T-helper 2 cell treated with Interferon-gamma antibody and Interleukin-4, amounts not matched to agents 100 ng/mL and 5 ng/mL, for 36 hours (primary cell): ENCODE measurements around the gene ZNF587B. TPM values are rescaled to one million over a fixed set of nuclear protein-coding genes. Genes with fewer than 3 reads are reported as not detected.
"Not testable (repeated sequence)": the region's sequence is repeated elsewhere in the genome, so short reads cannot be mapped to it uniquely, and the experiment has no call there.

Experiments used
- intact Hi-C: fragments of 100-400 bp; cut with micrococcal nuclease; formaldehyde crosslinking; loops from one replicate; pipeline ENCODE4 v1.15.1; 2023
- total RNA-seq: library from RNA; stranded (reverse); gene quantifications from 2 replicates; pipeline ENCODE4 v1.2.3, GENCODE V29; 2022

Gene ZNF587B
- total RNA-seq, 1 donor from 2014 or later: 20.5 TPM

DNA sequence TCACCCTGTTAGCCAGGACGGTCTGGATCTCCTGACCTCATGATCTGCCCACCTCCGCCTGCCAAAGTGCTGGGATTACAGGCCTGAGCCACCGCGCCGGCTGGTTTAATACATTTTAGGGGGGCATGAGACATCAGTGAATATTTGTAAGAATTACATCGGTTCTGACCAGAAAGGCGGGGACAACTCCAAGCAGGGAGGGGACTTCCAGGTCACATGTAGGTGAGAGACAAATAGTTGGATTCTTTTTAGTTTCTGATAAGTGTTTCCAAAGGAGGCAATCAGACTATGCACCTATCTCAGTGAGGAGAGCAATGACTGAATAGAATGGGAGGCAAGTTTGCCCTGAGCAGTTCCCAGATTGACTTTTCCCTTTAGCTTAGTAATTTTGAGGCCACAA, 11.7 kb upstream of the ZNF587B start:
- intact Hi-C loops: no loop called here

DNA sequence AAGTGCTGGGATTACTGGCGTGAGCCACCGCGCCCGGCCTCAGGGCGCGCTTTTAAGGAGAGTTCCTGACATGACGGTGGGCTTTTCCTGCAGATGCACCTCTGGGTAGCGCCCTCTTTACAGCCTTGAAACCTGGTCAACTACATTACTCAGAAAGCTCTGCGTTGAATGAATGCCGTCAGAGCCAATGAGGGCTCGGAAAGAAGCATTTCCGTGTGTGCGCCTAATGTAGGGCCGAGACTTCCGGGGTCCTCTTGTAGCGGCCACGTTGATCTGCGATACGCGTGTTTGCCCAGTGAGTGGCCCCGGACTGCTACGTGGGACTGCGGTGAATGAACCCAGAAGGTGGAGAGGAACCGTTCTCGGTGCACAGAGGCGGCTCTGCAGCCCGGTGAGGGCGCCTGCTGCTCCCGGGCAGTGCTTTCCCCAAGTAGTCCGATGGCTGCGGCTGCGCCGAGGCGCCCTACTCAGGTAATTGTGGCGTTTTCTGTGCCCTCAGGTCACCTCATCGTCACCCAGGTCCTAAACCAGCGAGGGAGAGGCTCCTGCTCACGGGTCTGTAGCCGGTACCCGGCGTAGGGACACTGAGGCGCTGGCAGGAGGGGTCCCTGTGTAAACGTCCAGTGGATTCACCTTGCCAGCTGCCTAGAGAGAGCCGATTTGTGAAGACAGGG, 10.5 kb upstream of the ZNF587B start:
- intact Hi-C loops: loop anchor here (1.0 kb wide), 2 partner anchors 97 to 456 kb away; partner anchors contain the start of genes TRAPPC2B, ZNF417 and ZNF547

DNA sequence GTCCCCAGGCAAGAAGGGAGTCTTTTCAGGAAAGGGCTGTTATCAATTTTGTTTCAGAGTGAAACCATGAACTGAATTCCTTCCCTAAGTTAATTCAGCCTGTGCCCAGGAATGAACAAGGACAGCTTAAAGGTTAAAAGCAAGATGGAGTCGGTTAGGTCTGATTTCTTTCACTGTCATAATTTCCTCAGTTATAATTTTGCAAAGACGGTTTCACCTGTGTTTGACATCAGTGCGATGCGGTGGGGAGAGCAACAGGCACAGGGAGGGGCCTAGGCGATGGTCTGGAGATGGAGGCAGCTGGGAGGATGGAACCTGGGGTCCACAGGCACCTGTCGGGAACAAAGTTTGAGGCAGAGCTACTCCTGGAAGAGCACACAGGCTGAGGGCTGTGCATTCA, 9.5 kb upstream of the ZNF587B start:
- intact Hi-C loops: no loop called here

DNA sequence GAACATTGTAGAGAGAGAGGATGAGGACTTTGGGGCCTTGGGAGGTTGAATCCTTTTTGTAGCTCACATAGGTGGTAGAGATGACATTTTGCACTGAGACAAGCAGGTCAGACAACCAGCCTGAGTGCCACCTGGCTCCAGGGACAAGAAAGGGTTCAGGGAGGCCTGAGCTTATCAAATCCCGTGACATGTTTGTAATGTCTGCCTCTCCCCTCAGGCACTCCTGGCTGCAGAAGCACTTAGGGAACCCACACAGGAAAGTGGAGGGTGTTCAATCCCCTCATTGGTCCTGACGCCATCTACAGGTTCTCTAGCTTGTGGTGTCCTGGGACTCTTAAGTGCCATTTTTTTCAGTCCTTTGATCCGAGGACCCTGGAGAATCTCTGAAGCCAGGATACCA, 9.0 kb upstream of the ZNF587B start:
- intact Hi-C loops: not testable (repeated sequence)

DNA sequence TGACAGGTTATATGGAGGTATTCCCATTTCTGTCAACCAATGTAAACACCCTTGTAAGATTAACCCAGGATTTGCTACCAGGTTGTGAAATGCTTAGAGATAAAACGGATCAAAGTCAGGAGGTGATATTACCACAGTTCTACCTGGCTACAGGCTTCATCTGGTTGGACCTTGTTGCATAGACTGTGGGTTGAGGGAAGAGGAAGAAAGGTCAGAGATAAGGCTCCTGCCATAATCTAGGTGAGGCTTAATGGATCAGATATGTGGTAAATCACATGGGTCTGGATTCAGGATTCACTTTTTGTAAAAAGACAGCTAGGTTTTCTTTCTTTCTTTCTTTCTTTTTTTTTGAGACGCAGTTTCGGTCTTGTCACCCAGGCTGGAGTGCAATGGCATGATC, 8.6 kb upstream of the ZNF587B start:
- intact Hi-C loops: not testable (repeated sequence)

DNA sequence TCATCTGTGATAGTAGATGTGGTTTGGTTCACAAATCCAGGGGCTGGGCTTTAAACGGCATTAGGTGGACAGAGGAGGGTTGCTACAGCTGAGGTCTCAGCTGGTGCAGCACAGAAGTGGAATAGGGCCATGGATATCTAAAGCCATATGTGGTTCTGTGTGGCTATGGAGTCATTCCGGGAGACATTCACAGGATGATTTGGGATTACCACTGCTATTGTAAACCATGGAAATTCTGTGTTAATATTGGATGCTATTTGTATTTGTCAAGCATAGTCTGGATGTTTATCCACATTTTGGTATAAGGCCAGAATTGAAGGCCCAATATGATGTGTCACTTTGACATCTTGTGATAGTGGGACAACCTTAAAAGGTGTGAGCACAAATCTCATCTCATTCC, 6.9 kb upstream of the ZNF587B start:
- intact Hi-C loops: not testable (repeated sequence)

DNA sequence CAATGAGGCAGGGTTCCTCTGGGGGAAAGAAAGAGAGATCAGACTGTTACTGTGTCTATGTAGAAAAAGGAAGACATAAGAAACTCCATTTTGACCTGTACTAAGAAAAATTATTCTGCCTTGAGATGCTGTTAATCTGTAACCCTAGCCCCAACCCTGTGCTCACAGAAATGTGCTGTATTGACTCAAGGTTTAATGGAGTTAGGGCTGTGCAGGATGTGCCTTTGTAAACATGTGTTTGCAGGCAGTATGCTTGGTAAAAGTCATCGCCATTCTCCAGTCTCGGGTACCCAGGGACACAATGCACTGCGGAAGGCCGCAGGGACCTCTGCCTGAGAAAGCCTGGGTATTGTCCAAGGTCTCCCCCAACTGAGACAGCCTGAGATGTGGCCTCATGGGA, 6.5 kb upstream of the ZNF587B start:
- intact Hi-C loops: not testable (repeated sequence)

DNA sequence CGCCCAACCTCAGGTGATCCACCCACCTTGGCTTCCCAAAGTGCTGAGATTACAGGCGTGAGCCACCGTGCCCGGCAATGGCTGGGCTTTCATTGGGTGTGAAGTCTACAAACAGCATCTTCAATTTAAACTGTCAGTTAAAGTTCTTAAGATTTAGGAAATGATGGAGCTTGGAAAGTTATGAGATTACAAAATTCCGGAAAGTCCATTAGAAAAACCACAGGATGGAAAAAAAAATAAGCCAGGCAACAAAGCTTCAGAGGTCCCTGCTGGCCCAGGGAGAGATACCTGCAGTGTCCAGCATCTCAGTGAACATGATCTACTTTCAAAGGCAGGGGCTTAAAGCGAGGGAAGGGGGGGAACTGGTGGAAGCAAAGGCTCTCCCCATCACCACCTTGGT, 4.6 kb upstream of the ZNF587B start:
- intact Hi-C loops: no loop called here

DNA sequence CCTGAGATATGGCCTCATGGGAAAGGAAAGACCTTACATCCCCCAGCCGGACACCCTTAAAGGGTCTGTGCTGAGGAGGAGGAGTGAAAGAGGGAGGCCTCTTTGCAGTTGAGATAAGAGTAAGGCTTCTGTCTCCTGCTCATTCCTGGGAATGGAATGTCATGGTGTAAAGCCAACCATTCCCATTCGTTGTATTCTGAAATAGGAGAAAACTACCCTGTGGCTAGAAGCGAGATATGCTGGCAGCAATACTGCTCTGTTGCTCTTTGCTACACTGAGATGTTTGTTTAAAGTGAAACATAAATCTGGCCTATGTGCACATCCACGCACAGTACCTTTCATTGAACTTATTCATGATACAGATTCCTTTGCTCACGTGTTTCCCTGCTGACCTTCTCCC, 783 bp upstream of the ZNF587B start:
- intact Hi-C loops: no loop called here

DNA sequence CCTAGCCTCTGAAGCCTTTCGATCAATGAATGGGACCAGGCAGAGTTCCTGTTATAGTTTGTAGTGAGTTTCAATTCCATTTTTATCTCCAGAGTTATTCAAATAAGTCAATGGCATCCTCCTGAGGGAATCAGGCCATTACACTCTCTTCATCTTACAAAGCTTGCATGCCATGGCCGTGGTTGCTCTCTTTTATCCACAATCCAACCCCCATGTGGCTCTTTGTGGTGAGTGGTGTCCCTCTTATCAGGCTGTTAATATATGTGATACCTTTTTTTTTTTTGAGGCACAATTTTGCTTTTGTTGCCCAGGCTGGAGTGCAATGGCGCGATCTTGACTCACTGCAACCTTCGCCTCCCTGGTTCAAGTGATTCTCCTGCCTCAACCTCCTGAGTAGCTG, 6.9 kb downstream of the ZNF587B start:
- intact Hi-C loops: not testable (repeated sequence)

DNA sequence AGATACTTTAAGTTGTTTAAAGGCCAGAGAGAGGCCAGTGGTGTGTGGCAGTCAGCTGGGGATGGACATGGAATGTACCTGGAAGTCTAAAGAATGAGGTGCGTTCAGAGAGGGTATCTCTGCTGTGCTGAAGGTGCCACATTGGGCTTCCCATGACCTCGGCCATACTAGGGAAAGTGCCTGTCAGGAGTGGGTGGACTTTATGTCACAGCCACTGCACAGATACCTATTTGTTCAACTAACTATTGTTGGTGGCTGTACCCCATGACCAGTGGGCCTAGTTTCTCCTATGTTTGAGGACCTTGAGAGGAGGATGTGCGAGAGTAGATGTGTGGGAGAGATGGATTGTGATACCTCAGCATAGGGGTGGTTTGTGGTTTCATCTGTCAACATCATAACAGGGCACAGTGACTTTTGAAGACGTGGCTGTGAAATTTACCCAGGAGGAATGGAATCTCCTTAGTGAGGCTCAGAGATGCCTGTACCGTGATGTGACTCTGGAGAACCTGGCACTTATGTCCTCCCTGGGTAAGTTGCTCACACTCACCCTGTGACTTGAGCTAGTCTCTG, 8.6 kb downstream of the ZNF587B start:
- intact Hi-C loops: not testable (repeated sequence)

DNA sequence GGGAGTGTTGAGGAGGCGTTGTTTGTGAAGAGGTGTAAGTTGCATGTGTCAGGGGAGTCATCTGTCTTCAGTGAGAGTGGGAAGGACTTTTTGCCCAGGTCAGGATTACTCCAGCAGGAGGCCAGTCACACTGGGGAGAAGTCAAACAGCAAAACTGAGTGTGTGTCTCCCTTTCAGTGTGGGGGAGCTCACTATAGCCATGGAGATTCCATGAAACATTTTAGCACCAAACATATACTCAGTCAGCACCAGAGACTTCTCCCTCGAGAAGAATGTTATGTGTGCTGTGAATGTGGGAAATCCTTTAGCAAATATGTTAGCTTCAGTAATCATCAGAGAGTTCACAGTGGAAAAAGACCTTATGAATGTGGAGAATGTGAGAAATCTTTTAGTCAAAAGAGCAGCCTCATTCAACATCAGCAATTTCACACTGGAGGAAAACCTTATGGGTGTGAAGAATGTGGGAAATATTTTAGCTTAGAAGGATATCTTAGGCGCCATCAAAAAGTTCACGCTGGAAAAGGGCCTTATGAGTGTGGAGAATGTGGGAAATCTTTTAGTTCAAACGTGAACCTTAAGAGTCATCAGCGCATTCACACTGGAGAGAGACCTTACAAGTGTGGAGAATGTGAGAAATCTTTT, 11.1 kb downstream of the ZNF587B start:
- intact Hi-C loops: no loop called here

DNA sequence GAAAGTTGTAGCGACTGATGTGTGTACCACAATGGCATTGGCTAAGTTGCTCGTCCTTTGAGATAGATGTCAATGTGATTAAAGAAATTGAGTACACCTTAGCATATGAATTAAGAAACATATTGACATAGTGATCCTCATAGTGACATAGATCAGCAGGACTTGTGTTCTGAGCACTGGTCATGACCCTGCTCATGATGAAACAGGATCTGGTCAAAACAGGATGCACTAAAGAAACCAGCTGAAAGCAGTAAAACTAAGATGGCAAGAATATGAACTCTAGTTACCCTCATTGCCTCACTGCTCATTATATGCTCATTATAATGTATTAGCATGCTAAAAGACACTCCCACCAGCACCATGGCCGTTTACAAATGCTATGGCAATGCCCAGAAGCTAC, 17.1 kb downstream of the ZNF587B start:
- intact Hi-C loops: not testable (repeated sequence)

DNA sequence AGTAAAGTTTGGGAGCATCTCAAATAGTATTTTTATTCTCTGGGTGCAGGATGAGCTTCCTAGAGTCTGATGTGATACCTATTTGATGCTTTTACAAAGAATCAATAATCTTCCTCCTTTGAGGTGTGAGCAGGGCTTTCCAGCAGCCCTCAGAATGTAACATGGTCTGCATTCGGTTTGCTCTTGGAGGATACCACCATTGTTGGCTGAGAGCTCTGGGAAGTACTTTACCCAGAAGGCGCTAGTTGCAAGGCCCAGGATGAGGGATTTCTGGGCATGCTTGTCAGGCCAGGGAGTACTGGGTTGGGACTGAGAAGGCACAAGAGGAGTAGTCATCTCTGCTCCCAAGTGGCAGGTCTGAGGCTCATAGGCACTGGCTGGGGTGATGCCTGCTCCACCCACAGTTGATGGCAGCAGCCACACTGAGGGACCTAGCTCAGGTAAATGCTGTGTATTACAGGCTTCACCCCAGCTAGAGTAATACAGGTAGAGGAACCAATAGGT, 19.1 kb downstream of the ZNF587B start:
- intact Hi-C loops: loop anchor here (1.0 kb wide), 1 partner anchor 35 kb away; the partner anchor contains the start of gene ZNF552

DNA sequence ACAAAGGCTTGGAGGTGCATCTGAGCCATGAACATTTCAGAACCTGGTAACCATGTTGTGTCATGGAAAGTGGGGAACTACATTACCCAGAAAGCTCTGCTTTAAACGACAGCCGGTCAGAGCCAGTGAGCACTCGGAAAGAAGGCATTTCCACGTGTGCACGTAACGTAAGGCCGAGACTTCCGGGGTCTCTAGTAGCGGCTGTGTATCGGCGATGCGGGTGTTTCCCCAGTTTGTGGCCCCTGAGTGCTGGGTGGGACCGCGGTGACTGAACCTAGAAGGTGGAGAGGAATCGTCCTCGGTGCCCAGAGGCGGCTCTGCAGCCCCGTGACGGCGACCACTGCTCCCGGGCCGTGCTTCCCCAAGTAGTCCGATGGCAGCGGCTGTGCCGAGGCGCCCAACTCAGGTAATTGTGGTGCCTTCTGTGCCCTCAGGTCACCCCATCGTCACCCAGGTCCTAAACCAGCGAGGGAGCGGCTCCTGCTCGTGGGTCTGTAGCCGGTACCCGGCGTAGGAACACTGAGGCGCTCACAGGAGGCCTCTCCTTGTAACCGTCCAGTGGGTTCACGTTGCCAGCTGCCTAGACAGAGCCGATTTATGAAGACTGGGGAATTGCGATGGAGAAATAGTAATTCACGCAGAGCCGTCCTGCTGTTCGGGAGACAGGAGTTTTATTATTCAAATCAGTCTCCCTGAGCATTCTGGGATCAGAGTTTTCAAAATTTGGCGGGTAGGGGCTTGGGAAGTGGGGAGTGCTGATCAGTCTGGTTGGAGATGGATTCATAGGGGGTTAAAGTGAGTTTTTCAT, 19.8 kb downstream of the ZNF587B start, which contains the start of gene ZNF587:
ZNF587 (plus strand) TSS at position 194 of the 808 bp plus-strand sequence; CDS start at position 374, 180 bp downstream.
- intact Hi-C loops: loop anchor here (1.0 kb wide), 1 partner anchor 36 kb away; the partner anchor contains the start of gene ZNF552

DNA sequence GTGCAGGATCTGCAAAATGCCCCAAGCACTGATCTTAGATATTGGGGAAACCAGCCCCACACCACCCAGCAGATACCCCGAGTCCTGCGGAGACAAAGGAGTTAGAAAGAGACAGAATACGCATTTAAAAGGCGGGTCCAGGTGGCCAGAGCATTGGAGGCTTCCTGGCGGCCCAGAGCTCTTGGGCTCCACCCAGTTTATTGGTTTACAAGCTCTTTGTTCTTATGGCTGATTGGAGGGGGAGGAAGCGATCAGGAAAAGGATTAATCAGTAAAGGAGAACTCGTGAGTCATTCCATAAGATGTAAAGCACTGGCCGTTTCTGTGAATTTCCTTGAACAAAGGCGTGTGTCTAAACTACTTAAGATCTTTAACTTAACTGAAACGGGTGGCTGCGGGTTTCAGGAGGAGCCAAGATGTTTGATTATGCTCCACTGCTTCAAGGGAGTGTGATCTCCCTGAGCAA, 20.5 kb downstream of the ZNF587B start:
- intact Hi-C loops: no loop called here

DNA sequence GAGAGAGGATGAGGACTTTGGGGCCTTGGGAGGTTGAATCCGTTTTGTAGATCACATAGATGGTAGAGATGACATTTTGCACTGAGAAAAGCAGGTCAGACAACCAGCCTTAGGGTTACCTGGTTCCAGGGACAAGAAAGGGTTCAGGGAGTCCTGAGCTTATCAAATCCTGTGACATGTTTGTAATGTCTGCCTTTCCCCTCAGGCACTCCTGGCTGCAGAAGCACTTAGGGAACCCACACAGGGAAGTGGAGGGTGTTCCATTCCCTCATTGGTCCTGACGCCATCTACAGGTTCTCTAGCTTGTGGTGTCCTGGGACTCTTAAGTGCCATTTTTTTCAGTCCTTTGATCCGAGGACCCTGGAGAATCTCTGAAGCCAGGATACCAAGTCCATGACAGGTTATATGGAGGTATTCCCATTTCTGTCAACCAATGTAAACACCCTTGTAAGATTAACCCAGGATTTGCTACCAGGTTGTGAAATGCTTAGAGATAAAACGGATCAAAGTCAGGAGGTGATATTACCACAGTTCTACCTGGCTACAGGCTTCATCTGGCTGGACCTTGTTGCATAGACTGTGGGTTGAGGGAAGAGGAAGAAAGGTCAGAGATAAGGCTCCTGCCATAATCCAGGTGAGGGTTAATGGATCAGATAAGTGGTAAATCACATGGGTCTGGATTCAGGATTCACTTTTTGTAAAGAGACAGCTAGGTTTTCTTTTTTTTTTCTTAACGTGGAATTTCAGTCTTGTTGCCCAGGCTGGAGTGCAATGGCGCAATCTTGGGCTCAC, 21.9 kb downstream of the ZNF587B start:
- intact Hi-C loops: not testable (repeated sequence)

DNA sequence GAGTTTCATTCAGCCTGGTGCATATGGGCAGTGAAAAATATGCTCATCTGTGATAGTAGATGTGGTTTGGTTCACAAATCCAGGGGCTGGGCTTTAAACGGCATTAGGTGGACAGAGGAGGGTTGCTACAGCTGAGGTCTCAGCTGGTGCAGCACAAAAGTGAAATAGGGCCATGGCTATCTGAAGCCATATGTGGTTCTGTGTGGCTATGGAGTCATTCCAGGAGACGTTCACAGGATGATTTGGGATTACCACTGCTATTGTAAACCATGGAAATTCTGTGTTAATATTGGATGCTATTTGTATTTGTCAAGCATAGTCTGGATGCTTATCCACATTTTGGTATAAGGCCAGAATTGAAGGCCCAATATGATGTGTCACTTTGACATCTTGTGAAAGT, 24.0 kb downstream of the ZNF587B start:
- intact Hi-C loops: not testable (repeated sequence)

DNA sequence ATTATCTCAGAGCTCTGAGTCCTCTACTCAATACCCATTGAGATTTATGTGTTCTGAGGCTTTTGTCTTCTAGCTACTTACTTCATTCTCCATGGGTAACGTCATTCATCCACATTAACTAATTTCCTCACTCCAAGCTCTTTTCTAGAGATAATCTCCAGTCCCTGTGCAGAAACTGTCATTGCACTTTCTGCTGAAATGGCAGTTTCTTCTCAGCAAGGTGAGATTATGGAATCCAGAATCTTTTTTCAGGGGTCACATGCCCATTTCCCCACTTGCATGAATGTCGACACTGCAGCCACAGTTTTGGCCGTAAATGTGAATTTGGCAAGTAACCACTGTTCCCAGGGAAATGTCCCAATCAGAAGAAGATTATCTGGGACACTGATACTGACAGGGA, 32.3 kb downstream of the ZNF587B start:
- intact Hi-C loops: not testable (repeated sequence)

DNA sequence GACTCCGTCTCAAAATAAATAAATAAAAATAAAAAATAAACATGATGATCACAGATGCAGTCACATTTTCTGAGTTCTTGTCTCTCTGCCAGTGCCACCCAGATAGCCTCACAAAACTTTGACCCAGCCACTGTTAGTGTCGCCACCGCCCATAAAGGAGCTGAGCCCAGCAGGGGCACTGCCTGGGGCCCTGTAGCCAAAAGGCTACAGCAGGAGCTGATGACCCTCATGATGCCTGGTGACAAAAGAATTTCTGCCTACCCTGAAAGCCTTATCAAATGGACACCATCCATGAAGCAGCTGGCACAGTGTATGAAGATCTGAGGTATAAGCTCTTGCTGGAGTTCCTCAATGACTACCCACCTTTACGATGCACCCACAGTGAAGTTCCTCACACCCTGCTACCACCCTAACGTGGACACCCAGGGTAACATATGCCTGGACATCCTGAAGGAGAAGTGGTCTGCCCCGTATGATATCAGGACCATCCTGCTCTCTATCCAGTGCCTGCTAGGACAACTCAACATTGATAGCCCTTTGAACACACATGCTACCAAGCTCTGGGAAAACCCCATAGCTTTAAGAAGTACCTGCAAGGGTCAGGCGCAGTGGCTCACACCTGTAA, 37.9 kb downstream of the ZNF587B start:
- intact Hi-C loops: no loop called here
